PC-3 (cell line): ENCODE measurements around the gene WDR86. TPM values are rescaled to one million over a fixed set of nuclear protein-coding genes. Genes with fewer than 3 reads are reported as not detected.

Experiments
- ATAC-seq: fragments of 200-7000 bp; cut with Tn5 transposase; 2 replicates; pipeline ENCODE4 v1.9.1; 2020; ENCODE audit warnings: mild to moderate bottlenecking, moderate library complexity
- BruUV-seq: library from RNA; stranded (reverse); fragments of 400-500 nt; replicated peaks from 2 replicates; lab custom pipeline; 2021; lab: Mats Ljungman, UMichigan
- CTCF ChIA-PET: fragments of 300-600 bp; sonication (Branson Sonifier 250); formaldehyde crosslinking; loops from one replicate; lab custom pipeline; 2022; ENCODE audit warnings: antibody characterized with exemption; lab: Charles Lee
- POLR2A ChIA-PET: fragments of 300-600 bp; sonication (Branson Sonifier 250); formaldehyde crosslinking; loops from one replicate; lab custom pipeline; 2022; ENCODE audit warnings: antibody characterized with exemption; ENCODE audit not compliant: unreplicated experiment; lab: Charles Lee
- DNase-seq: peaks from one replicate; pipeline ENCODE4 v3.0.0-alpha.2; 2015
- H2AFZ ChIP-seq: fragments of 300-600 bp; sonication (generic); 2 replicates; pipeline ENCODE4 v1.6.0; 2016; ENCODE audit warnings: antibody characterized with exemption, low read length
- H3F3A ChIP-seq: fragments of 300-600 bp; sonication (generic); one replicate; pipeline ENCODE4 v1.6.0; 2017; ENCODE audit warnings: antibody characterized with exemption, low read length, control low read depth, mild to moderate bottlenecking; ENCODE audit not compliant: unreplicated experiment
- H3K27ac ChIP-seq: fragments of 300-600 bp; sonication (generic); 2 replicates; pipeline ENCODE4 v1.5.1; 2016; ENCODE audit warnings: mild to moderate bottlenecking, low read length
- H3K27me3 ChIP-seq: fragments of 300-600 bp; sonication (generic); 2 replicates; pipeline ENCODE4 v1.6.1; 2016; ENCODE audit warnings: low read length, mixed read lengths
- H3K36me3 ChIP-seq: fragments of 300-600 bp; sonication (generic); 2 replicates; pipeline ENCODE4 v1.6.1; 2016; ENCODE audit warnings: low read depth, mixed run types, low read length, mixed read lengths
- H3K4me1 ChIP-seq: fragments of 300-600 bp; sonication (generic); 2 replicates; pipeline ENCODE4 v1.5.1; 2016; ENCODE audit warnings: low read length; ENCODE audit not compliant: insufficient read depth
- H3K4me2 ChIP-seq: fragments of 300-600 bp; sonication (generic); 2 replicates; pipeline ENCODE4 v1.6.0; 2016; ENCODE audit warnings: low read length
- H3K4me3 ChIP-seq: fragments of 300-600 bp; sonication (generic); 2 replicates; pipeline ENCODE4 v1.5.1; 2016; ENCODE audit warnings: mild to moderate bottlenecking, low read length, mixed read lengths
- H3K79me2 ChIP-seq: fragments of 300-600 bp; sonication (generic); 2 replicates; pipeline ENCODE4 v1.6.1; 2017; ENCODE audit warnings: low read length, mixed read lengths
- H3K9ac ChIP-seq: fragments of 300-600 bp; sonication (generic); 2 replicates; pipeline ENCODE4 v1.6.0; 2016; ENCODE audit warnings: mild to moderate bottlenecking, low read length
- H3K9me2 ChIP-seq: fragments of 300-600 bp; sonication (generic); replicated peaks from 2 replicates; pipeline ENCODE4 v1.6.1; 2016; ENCODE audit warnings: mixed run types, low read length, mixed read lengths
- H3K9me3 ChIP-seq: fragments of 300-600 bp; sonication (generic); 2 replicates; pipeline ENCODE4 v1.6.1; 2016; ENCODE audit warnings: low read length, mixed read lengths
- H4K20me1 ChIP-seq: fragments of 300-600 bp; sonication (generic); 2 replicates; pipeline ENCODE4 v1.6.1; 2016; ENCODE audit warnings: low read length, mixed read lengths
- EZH2 ChIP-seq: fragments of 300-600 bp; sonication (generic); IDR thresholded peaks from one replicate; pipeline ENCODE4 v1.6.1; 2017; ENCODE audit warnings: antibody characterized with exemption, mild to moderate bottlenecking, low read length; ENCODE audit not compliant: unreplicated experiment
- EZH2phosphoT487 ChIP-seq: fragments of 300-600 bp; sonication (generic); IDR thresholded peaks from 2 replicates; pipeline ENCODE4 v1.6.1; 2018; ENCODE audit warnings: mild to moderate bottlenecking, antibody characterized with exemption, low read length, borderline replicate concordance
- intact Hi-C: fragments of 100-400 bp; cut with micrococcal nuclease; formaldehyde crosslinking; loops from 2 replicates; pipeline ENCODE4 v1.9.0; 2023
- total RNA-seq: library from RNA; depleted of rRNA; stranded (reverse); fragments of >200 nt; gene quantifications from 2 replicates; pipeline ENCODE4 v1.2.3, GENCODE V29; 2014
- TF ChIP-seq, protein P1 (sequence below): fragments of 300-600 bp; sonication (generic); conservative IDR thresholded peaks from 2 replicates; pipeline ENCODE4 v1.5.1; 2017; ENCODE audit warnings: antibody characterized with exemption, low read depth, mild to moderate bottlenecking, low read length

Gene WDR86
- total RNA-seq, 1 experiment from 2014 or later, result not detected

DNA sequence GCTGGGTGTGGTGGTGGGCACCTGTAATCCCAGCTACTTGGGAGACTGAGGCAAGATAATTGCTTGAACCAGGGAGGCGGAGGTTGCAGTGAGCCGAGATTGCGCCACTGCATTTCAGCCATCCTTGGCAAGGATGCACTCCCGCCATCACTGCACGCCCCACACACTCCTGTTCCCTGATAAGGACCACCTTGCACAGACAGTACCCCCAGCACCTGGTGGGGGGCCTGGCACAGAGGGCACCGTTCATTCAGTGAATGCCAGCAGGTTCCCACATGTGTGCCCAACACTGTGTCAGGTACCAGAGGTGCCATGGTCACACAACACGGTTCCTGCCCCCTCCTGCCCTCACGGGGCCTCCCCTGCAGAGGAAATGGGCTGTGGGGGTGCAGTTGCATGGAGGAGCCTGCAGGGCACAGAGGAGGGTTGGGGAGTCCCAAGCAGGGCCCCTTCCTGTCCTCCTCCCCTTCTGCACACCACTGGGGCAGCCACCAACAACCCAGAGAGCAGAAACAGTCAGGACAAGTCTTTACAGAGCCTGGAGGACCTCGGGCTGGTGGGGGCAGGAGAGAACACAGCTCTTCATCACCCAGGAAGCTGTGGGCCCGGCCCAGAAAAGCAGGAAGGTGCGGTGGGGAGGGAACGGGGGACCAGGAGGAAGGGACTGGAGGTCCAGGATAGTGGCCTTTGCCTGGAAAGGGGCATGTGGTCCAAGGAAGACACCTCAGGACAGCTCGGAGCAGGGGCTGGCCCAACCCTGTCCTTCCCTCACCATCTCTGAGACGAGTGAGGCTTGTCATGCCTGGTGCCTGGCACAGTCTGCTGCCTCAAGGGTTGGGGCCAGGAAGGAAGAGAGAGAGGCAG lies 23.1 kb upstream of the WDR86 start:
- POLR2A ChIA-PET, result no interaction called here
- CTCF ChIA-PET, result no interaction called here
- ATAC-seq, result peak; percentile 29; the same call in 1 of the 2 replicates

DNA sequence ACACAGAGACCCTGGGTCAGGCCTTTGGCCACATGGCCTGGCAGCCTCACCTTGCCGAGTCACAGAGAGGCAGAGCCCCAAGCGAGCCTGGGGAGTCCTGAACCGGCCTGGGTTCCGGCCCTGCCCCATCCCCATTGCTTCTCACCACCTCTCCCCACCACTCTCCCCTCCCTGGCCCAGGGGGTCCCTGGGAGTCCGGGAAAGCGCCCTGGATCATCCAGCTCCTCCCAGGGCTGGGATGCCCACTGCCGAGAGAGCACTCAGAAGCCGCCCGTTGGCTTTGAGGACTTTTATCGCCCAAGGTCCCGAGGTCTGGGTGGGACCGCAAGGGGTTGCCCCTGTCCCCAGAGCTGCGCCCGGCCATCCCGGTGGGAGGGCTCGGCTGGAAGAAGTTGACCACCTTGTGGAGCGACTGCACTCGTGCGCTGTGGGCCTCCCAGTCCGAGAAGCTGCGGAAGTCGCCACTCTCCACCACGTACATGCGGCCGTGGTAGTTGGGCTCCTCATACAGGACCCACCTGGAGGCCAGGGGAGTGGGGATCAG lies 22.0 kb upstream of the WDR86 start:
- no TSS peak for BruUV-seq
- no peaks in the 10 kb centered on the region for H3K79me2 ChIP-seq
- H3K9ac ChIP-seq, result no peak overlapping the region
- CTCF ChIA-PET, result no interaction called here
- no peak overlapping the region for H3K27ac ChIP-seq
- H2AFZ ChIP-seq, result no peak overlapping the region
- intact Hi-C loops, result no loop called here
- no peak overlapping the region for H3K4me3 ChIP-seq
- H3K27me3 ChIP-seq, result no peaks in the 10 kb centered on the region
- H3K36me3 ChIP-seq, result no peaks in the 10 kb centered on the region
- H4K20me1 ChIP-seq, result no peaks in the 10 kb centered on the region
- no peaks in the 10 kb centered on the region for H3K9me3 ChIP-seq
- no peaks in the 10 kb centered on the region for H3F3A ChIP-seq
- H3K9me2 ChIP-seq, result no peaks in the 10 kb centered on the region
- H3K4me2 ChIP-seq, result no peak overlapping the region
- TF ChIP-seq, protein P1, sequence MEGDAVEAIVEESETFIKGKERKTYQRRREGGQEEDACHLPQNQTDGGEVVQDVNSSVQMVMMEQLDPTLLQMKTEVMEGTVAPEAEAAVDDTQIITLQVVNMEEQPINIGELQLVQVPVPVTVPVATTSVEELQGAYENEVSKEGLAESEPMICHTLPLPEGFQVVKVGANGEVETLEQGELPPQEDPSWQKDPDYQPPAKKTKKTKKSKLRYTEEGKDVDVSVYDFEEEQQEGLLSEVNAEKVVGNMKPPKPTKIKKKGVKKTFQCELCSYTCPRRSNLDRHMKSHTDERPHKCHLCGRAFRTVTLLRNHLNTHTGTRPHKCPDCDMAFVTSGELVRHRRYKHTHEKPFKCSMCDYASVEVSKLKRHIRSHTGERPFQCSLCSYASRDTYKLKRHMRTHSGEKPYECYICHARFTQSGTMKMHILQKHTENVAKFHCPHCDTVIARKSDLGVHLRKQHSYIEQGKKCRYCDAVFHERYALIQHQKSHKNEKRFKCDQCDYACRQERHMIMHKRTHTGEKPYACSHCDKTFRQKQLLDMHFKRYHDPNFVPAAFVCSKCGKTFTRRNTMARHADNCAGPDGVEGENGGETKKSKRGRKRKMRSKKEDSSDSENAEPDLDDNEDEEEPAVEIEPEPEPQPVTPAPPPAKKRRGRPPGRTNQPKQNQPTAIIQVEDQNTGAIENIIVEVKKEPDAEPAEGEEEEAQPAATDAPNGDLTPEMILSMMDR, result no peak
- TF ChIP-seq EZH2phosphoT487, result no peak
- no peak for TF ChIP-seq EZH2
- DNase-seq, result no peak
- POLR2A ChIA-PET, result no interaction called here
- H3K4me1 ChIP-seq, result no peaks in the 10 kb centered on the region
- ATAC-seq, result no peak

More for the DNA sequence above, 23.1 kb upstream of the WDR86 start:
- no peak overlapping the region for H3K9ac ChIP-seq
- no peak for DNase-seq
- no TSS peak for BruUV-seq
- H3K36me3 ChIP-seq, result no peaks in the 10 kb centered on the region
- H2AFZ ChIP-seq, result no peak overlapping the region
- H3K9me2 ChIP-seq, result no peaks in the 10 kb centered on the region
- H3K27ac ChIP-seq, result no peak overlapping the region
- H3K79me2 ChIP-seq, result no peaks in the 10 kb centered on the region
- H3K27me3 ChIP-seq, result no peaks in the 10 kb centered on the region
- intact Hi-C loops, result no loop called here
- no peak overlapping the region for H3K4me2 ChIP-seq
- no peaks in the 10 kb centered on the region for H3K4me1 ChIP-seq
- no peaks in the 10 kb centered on the region for H3F3A ChIP-seq
- no peaks in the 10 kb centered on the region for H4K20me1 ChIP-seq
- H3K4me3 ChIP-seq, result no peak overlapping the region
- TF ChIP-seq EZH2phosphoT487 (no peak), EZH2 (no peak)
- TF ChIP-seq, protein P1, result no peak
- no peaks in the 10 kb centered on the region for H3K9me3 ChIP-seq
